GM19468 (cell line): ENCODE results near the gene TAAR9.
"Not testable (repeated sequence)": the region's sequence is repeated elsewhere in the genome, so short reads cannot be mapped to it uniquely, and the experiment has no call there.

Experiments used
- ATAC-seq: cut with Tn5 transposase; IDR thresholded peaks from one replicate; pipeline ENCODE4 v1.9.1; 2021; ENCODE audit warnings: mild to moderate bottlenecking, moderate library complexity, moderate number of reproducible peaks; ENCODE audit not compliant: unreplicated experiment; ENCODE audit errors: extremely low read depth

TAAR9 gene

DNA sequence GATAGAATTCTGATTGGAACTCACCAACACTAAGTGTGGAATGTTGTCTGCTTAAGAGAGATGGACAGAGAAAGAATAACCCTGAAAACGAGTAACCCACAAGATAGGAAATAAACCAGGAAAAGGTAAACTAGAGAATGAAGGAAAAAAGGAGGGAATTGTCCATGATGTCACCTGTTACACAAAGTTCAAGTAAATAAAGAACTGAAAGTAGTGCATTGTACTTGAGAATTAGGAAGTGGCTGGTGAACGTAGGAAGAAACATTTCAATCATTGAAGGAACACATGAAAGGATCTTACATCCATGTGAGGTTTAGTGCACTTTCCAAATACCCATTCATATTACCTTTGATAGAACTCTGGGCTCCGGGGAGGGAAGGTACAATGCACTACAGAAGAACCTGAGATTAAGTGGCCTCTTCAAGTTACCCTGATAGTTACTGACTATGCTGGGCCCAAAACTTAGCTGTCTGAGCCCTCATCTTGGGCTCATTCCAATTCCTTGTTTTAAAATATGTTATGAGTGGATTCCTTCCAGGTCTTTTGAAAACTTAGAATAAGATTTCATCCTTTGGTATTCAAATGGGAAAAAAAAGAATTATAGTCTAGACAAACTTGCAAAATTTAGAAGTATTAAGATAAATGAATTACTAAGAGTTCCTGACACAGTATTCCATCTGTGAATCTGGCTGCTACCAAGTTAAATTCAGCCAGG lies 24.1 kb upstream of the TAAR9 start:
- ATAC-seq = no peak

DNA sequence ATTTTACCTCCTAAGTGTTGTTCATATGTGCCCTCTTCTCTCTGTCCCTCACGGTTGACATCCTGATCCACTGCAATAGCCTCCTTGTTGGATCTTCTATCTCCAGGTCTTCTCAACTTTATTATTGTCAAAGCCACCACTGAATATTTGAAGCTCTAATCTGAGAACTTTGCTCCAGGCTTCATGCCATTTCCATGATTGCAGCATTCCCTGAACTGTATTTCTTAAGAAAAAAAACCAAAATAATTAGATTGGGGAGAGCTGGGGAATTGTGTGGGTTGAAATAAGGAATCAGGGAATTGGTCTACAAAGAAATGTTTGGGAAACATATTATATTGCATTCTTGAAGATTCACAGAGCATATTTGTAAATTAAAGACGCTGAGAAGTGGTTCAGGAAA lies 22.7 kb upstream of the TAAR9 start:
- ATAC-seq = no peak

DNA sequence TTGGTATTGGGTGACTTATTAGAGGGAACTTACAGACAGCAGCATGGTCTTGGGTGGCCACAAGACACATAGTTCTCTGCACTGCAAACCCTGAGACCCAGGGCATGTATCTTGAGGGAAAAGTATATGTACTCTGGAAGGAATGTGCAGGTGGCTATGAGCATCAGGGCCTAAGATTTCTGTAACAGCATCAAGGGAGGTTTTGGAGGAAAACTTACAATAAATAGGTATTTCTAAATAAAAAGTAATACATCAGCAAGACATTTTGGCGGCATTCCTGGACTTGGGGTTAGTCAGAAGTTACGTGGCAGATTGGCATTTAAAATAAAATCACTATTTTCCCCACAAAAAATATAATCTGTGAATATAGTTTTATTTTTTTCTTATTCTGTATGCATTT lies 17.1 kb upstream of the TAAR9 start:
- ATAC-seq = no peak

DNA sequence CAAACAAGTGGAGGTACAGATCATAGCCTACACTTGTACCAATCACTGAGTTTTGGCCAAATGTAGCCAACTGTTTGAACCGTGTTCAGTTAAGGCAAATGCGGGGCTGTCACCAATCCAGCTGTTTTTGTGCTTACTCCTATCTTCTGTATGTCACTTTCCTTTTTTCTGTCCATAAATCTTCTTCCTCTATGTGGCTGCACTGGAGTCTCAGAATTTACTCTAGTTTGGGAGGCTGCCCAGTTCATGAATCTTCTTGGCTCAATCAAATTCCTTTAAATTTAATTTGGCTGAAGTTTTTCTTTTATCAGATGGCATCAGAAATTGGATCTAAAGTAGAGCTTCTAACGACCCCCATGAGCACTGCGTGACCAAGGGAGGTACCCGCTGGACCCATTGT lies 13.4 kb upstream of the TAAR9 start:
- ATAC-seq = no peak

DNA sequence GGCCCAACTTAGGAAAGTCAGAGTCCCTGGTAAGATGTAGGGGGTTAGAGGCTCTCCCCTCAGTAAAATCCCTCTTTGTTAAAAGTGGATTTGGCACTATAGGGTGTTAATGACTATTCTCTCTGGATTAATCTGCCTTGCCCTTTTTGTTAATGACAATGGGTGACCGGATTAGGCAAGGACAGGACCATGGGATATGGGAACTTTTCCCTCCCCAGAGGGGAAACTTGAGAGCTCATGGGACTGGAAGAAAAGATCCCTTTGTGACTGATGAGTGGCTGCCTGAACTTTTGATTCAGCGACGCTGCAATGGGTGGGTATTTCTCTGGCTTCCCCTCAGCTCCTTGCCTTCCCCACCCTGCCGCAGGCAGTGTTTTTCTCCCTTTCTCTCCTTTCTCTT lies 12.2 kb upstream of the TAAR9 start:
- ATAC-seq = no peak

DNA sequence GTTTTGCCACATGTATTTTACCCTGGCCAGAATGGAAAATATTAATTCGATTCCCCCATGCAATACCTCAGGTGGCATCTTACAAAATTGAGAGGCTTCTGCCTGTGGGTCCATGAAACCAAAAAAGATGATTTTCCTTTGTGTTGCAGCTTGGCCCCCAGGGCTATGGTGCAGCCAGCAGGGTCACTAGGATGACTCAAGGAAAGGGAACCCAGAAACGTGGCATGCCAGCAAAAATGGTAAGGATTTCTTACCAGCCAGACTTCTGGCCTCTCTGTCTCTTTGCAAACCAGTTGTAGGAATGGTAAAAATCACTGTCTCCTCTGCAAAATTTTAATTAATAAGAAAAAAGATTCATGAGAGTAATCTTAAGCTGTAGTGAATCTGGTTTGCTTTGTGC lies 11.6 kb upstream of the TAAR9 start:
- ATAC-seq = no peak

DNA sequence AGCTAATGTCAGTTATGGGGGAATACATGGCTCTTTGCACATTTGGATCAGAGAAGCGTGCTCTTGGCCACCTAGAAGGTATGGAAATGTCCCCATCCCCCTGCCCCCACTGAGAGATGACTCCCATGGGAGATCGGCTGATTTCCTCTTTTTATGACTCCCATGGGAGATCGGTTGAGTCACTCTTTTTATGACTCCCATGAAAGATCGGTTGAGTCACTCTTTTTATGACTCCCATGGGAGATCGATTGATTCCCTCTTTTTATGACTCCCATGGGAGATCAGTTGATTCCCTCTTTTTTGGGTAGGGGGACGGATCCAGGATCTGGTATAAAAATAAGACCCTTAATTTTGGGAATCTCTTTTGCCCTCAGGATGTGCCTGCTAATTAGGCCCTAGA lies 10.3 kb upstream of the TAAR9 start:
- no peak for ATAC-seq

DNA sequence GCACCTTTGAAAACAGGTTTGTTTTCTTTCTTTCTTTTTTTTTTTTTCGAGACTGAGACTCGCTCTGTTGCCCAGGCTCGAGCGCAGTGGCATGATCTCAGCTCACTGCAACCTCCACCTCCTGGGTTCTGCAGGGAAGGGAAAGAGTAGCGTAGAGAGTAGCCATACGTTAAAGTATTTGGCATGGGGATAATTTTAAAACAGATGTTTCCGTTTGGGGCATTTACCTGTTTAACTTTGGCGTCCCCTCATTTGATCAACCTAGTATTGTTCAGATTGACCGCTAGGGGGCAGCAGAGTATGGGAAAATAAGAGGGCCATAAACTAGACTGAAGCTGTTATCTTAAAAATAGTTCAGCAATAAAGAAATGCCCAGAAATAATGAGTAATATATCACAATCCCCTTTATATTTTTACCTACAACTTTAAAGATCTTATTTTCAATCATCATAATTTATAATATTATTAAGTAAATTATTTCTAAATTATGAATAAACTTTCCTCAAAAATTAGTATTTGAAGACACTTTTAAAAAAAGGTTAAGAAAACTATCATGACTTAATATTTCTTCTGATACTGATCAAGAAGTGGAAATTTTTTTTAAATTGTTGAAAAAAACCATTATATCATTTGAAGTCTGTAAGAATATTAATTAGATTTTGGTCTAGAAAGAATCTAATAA lies 7.6 kb upstream of the TAAR9 start:
- ATAC-seq = no peak

DNA sequence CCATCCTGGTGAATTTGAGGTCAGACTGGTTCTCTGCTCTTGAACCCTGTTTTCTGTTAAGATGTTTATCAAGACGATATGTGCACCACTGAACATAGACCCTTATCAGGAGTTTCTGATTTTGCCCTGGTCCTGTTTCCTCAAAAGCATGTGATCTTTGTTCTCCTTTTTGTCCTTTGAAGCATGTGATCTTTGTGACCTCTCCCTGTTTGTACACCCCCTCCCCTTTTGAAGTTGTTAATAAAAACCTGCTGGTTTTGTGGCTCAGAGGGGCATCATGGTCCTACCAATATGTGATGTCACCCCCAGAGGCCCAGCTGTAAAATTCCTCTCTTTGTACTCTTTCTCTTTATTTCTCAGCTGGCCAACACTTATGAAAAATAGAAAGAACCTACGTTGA lies 3.5 kb upstream of the TAAR9 start:
- ATAC-seq = not testable (repeated sequence)

DNA sequence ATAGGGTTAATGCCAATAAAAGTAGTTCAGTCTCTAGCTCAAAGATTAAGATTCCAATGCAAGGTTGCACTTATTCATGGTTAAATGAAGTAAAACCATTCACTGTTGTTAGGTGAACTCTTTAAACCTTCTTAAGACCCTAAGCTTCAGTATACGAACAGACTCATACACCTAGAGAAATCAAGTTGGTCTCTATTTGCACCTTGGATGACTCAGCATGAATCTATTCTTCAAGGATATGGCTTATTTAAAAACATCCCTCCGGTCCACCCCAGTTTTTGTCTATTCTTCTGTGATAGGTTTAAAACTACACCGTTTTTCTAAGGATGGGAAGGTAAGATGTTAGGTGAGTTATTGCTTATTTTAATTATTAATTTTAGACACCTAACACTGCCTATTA lies 932 bp upstream of the TAAR9 start:
- no peak for ATAC-seq

DNA sequence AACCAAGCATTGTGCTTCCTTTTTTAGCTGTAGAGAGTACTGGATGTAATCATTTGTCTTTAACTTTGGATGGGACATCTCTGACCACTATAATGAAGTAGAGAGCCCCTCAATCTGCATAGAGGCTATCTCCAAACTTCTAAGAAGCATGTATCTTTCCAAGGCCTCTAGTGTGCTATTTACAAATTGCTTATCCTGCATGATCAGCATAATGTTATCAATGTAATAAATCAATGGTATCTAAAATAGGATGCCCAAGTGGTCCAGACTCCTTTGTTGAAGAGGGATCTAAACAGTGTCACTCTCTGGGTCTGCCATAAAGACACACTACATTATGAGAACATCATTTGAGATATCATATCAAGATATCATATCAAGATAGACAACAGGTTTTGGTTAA lies 6.7 kb downstream of the TAAR9 start:
- ATAC-seq = no peak

DNA sequence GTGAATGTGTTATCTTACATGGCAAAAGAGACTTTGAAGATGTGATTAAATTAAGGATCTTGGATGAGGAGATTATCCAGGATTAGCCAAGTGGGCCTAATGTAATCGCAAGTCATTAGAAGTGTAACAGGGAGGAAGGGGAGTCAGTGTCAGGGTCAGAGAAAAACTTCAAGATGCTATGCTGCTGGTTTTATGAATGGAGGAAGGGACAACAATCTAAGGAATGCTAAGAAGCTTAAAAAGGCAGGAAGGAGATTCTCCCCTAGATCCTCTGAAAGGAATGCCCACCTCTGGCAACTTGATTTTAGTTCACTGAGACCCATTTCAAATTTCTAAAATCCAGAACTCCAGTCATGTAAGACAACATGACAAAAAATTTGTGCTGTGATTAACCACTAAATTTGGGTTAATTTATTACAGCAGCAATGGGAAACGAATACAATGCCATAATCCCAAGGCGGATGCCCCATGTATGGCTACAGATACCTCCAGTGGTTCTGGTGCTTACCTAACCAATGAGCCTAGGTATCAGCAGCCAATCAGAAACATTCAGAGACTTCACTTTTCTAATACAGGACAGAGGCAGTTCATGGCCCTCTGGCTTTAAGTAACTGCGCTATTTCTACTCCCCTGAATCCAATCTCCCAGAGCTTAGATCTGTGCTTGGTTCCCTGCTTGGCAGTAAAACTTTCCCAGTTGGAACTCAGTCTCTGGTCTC lies 10.8 kb downstream of the TAAR9 start:
- no peak for ATAC-seq

DNA sequence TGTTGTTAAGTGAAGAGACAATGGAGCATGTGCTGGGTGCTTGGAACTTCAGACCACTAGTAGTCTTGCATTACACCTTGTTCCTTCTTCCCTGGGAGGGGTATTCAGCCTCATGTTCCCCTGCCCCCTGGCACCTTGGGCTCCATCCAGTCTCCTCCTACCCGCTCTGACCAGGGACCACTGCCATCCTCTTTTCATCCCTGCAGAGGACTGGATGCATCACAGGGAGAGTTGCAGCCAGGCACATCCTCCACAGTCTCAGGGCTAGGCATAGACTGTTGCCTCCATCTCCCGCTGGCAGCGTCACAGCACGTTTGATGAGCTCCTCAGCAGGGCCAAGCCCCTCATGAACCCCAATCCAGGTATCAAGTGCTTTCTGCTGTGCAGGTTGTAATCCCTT lies 13.1 kb downstream of the TAAR9 start:
- ATAC-seq = no peak

DNA sequence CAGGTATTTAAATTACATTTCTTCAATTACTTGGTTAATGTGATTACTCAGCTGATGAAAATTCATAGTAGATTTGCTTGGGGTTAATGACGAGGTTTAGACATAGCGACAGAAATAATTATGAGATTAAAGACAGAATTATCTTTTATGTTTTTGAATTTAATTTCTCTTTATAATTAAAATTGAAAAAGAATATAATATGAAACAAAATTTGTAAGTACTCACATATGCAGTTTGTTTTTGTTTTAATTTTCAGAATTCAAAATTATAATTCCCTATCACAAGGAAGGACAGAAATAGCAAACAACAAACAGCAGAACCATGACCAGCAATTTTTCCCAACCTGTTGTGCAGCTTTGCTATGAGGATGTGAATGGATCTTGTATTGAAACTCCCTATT lies 14.3 kb downstream of the TAAR9 start, which contains the start of gene TAAR8:
TSS of gene TAAR8 (plus strand) at position 301 of the 400 bp plus-strand sequence. CDS start at position 322, 21 bp downstream.
- ATAC-seq = no peak

DNA sequence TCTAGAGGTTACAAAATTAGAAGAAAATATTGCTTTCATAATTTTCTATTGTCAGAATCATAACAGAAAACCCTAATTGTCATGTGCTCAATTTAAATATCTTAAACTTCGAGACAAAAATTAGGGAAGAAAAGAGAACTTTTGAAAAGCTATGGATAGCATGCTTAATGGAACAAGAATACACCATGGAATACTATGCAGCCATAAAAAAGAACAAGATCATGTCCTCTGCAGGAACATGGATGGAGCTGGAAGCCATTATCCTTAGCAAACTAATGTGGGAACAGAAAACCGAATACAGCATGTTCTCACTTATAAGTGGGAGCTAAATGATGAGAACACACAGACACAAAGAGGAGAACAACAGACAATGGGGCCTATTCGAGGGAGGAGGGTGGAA lies 22.0 kb downstream of the TAAR9 start:
- not testable (repeated sequence) for ATAC-seq

DNA sequence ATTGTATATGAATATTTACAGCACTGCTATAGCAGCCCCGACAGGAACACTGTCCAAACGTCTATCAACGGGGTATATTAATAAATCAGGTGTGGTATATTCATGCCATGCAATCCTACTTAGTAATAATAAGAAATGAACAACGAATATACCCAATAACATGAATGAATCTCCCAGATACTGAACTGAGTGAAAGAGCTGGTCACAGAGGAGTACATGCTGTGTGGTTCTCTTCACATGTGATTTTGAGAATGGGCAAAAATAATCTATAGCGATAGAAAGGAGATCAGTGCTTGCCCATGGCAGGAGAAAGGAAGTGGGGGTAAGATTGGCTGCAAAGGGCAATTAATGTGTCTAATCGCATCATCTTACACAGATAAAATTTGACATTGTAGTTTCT lies 28.3 kb downstream of the TAAR9 start:
- ATAC-seq = no peak

DNA sequence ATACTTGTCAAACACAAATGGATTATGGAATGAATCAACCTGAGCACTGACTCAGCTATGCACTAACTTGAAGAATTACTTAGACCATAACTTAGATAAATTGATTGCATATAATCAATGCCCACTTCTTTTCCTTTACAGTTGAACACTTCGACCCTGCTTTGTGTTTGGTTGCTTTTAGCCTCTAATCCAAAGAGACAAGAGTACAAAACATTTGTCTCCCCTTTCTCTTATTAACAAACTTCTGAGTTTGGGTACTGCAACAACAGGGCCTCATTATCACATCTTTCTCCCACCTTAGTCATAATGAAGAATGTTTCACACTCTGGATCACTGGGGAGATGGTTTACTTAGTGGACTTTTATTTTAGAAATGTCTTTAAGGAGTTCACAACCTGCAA lies 29.5 kb downstream of the TAAR9 start:
- no peak for ATAC-seq

DNA sequence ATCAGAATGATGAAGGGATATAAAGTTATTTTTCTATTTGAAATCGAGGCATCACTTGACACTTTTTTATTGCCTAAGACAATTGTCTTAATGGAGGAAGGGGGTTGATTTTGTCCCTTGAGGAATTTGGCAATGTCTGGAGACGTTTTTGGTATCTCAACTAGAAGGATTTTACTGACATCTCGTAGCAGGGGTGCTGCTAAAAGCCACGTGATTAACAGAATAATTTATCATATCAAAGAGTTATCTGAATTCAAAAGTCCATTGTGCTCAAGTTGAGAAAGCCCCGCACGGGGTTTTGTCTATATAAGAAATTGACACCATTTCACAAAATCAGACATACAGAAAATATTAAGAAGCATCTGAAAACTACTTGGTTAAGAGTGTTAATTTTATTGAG lies 30.5 kb downstream of the TAAR9 start:
- ATAC-seq = no peak

DNA sequence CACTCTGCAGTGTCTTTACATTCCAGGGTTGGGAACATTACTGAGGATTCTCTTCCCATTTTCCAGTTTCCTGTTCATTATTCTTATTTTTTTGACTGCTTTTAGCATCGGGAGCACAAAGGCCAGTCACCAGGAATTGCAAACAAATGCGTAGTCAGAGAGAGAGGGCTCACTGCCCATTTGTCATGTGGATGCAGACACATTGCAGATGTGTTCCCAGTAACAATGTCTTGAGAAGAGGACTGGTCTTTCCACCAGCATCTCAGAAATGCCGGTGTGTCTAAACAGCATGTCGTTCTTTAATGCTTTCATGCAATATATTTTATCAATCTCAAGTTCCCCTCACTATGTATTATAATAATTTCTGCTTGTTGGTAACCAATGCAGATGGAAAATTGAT lies 31.1 kb downstream of the TAAR9 start:
- no peak for ATAC-seq

DNA sequence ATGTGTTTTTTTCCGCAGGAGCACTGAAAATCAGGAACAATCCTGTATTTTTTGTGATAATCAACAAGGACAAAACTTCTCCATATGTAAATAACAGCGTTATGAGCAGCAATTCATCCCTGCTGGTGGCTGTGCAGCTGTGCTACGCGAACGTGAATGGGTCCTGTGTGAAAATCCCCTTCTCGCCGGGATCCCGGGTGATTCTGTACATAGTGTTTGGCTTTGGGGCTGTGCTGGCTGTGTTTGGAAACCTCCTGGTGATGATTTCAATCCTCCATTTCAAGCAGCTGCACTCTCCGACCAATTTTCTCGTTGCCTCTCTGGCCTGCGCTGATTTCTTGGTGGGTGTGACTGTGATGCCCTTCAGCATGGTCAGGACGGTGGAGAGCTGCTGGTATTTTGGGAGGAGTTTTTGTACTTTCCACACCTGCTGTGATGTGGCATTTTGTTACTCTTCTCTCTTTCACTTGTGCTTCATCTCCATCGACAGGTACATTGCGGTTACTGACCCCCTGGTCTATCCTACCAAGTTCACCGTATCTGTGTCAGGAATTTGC lies 32.2 kb downstream of the TAAR9 start, which contains the start of gene TAAR6:
TSS of gene TAAR6 (plus strand) at position 102 of the 557 bp plus-strand sequence. CDS start at position 102, 0 bp downstream.
- no peak for ATAC-seq

DNA sequence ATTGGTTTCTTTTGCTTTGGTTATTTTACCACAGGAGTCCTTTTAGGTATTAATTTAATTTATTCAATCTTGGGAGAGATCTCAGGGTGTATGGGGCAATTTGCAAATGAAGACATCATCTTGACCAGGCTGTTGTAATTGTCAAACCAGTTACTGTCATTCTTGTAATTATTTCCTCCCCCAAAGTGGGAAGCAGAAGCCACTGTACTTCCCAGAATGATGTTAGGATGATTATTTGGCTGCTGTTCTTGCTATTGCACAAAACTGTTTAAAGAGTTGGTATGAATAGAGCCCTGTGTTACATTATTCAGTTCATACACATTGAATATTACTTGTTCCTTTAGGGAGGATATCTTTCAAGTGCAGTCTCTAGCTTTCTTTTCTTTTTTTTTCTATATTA lies 33.7 kb downstream of the TAAR9 start:
- no peak for ATAC-seq
